HEK293 (cell line): Measurements from ENCODE around the gene DNAH8.

Experiments used
- CTCF ChIA-PET: fragments of 350-600 bp; formaldehyde crosslinking; extraction: SDS; loops from one replicate; lab custom pipeline; 2021; ENCODE audit warnings: antibody characterized with exemption; lab: Yijun Ruan, JAX
- POLR2A ChIA-PET: fragments of 300-600 bp; formaldehyde crosslinking; extraction: SDS; loops from one replicate; lab custom pipeline; 2020; ENCODE audit warnings: antibody characterized with exemption, inconsistent platforms; lab: Yijun Ruan, JAX
- H3K27ac ChIP-seq: fragments of 200-500 bp; sonication (Bioruptor generic); 2 replicates; pipeline ENCODE4 v1.5.1; 2014; ENCODE audit warnings: low read depth, low read length, control low read depth, inconsistent platforms; ENCODE audit errors: extremely low read depth
- H3K36me3 ChIP-seq, 2 experiments: fragments of 200-500 bp in 1 of 2; sonication (Bioruptor generic) in 1 of 2; 1 replicate in 1 of 2; 2 replicates in 1 of 2; pipeline ENCODE4 v1.5.1; 2014 to 2017; ENCODE audit warnings: inconsistent platforms in 2 of 2, low read length in 2 of 2; ENCODE audit not compliant: control insufficient read depth in 2 of 2, insufficient read depth in 1 of 2
- H3K4me1 ChIP-seq: fragments of 200-500 bp; sonication (Bioruptor generic); 2 replicates; pipeline ENCODE4 v1.5.1; 2014; ENCODE audit warnings: mild to moderate bottlenecking, low read length, inconsistent platforms; ENCODE audit not compliant: control insufficient read depth, insufficient read depth
- H3K4me3 ChIP-seq: 2 replicates; pipeline ENCODE4 v1.5.1; 2011; ENCODE audit warnings: low read depth, mild to moderate bottlenecking, control low read depth, low read length, moderate library complexity
- H3K9me3 ChIP-seq: fragments of 200-500 bp; sonication (Bioruptor generic); 2 replicates; pipeline ENCODE4 v1.5.1; 2014; ENCODE audit warnings: low read depth, low read length, inconsistent platforms; ENCODE audit not compliant: control insufficient read depth, insufficient read depth
- KLF17 ChIP-seq: fragments of 450-650 bp; formaldehyde crosslinking; IDR thresholded peaks from 2 replicates; pipeline ENCODE4 v1.5.1; 2016; ENCODE audit warnings: missing biosample characterization, missing genetic modification characterization
- RBAK ChIP-seq: fragments of 450-650 bp; formaldehyde crosslinking; IDR thresholded peaks from 2 replicates; pipeline ENCODE4 v1.5.1; 2016; ENCODE audit warnings: missing biosample characterization, missing genetic modification characterization
- SP7 ChIP-seq: fragments of 450-650 bp; formaldehyde crosslinking; IDR thresholded peaks from 2 replicates; pipeline ENCODE4 v1.5.1; 2016; ENCODE audit warnings: missing biosample characterization, missing genetic modification characterization
- ZBTB1 ChIP-seq: fragments of 450-650 bp; formaldehyde crosslinking; IDR thresholded peaks from 2 replicates; pipeline ENCODE4 v1.5.1; 2016; ENCODE audit warnings: missing biosample characterization, missing genetic modification characterization
- ZBTB20 ChIP-seq: fragments of 450-650 bp; formaldehyde crosslinking; IDR thresholded peaks from 2 replicates; pipeline ENCODE4 v1.5.1; 2016; ENCODE audit warnings: missing biosample characterization, missing genetic modification characterization
- ZFP37 ChIP-seq: fragments of 450-650 bp; formaldehyde crosslinking; IDR thresholded peaks from 2 replicates; pipeline ENCODE4 v1.5.1; 2016; ENCODE audit warnings: missing biosample characterization, missing genetic modification characterization
- ZIC2 ChIP-seq: fragments of 450-650 bp; formaldehyde crosslinking; IDR thresholded peaks from 2 replicates; pipeline ENCODE4 v1.5.1; 2016; ENCODE audit warnings: missing biosample characterization, missing genetic modification characterization
- ZNF138 ChIP-seq: fragments of 450-650 bp; formaldehyde crosslinking; IDR thresholded peaks from 2 replicates; pipeline ENCODE4 v1.5.1; 2016; ENCODE audit warnings: missing biosample characterization, missing genetic modification characterization, borderline replicate concordance
- ZNF140 ChIP-seq: fragments of 450-650 bp; formaldehyde crosslinking; IDR thresholded peaks from 2 replicates; pipeline ENCODE4 v1.5.1; 2016; ENCODE audit warnings: missing biosample characterization, missing genetic modification characterization
- ZNF184 ChIP-seq: fragments of 450-650 bp; IDR thresholded peaks from 2 replicates; pipeline ENCODE4 v1.5.1; 2018; ENCODE audit warnings: missing biosample characterization, mild to moderate bottlenecking, missing genetic modification characterization
- ZNF214 ChIP-seq: fragments of 450-650 bp; formaldehyde crosslinking; IDR thresholded peaks from 2 replicates; pipeline ENCODE4 v1.5.1; 2017; ENCODE audit warnings: missing biosample characterization, mild to moderate bottlenecking, missing genetic modification characterization, borderline replicate concordance
- ZNF513 ChIP-seq: fragments of 450-650 bp; IDR thresholded peaks from 2 replicates; pipeline ENCODE4 v1.5.1; 2018; ENCODE audit warnings: missing biosample characterization, missing genetic modification characterization
- ZNF558 ChIP-seq: fragments of 450-650 bp; formaldehyde crosslinking; IDR thresholded peaks from 2 replicates; pipeline ENCODE4 v1.5.1; 2016; ENCODE audit warnings: missing biosample characterization, missing genetic modification characterization
- ZNF600 ChIP-seq: fragments of 450-650 bp; formaldehyde crosslinking; IDR thresholded peaks from 2 replicates; pipeline ENCODE4 v1.5.1; 2016; ENCODE audit warnings: missing biosample characterization, missing genetic modification characterization
- ZNF658 ChIP-seq: fragments of 450-650 bp; formaldehyde crosslinking; IDR thresholded peaks from 2 replicates; pipeline ENCODE4; 2016; ENCODE audit warnings: missing biosample characterization, missing genetic modification characterization
- ZNF670 ChIP-seq: fragments of 450-650 bp; formaldehyde crosslinking; IDR thresholded peaks from 2 replicates; pipeline ENCODE4 v1.5.1; 2016; ENCODE audit warnings: missing biosample characterization, missing genetic modification characterization, low read depth
- ZNF747 ChIP-seq: fragments of 450-650 bp; formaldehyde crosslinking; IDR thresholded peaks from 2 replicates; pipeline ENCODE4 v1.5.1; 2016; ENCODE audit warnings: missing biosample characterization, missing genetic modification characterization
- ZNF792 ChIP-seq: fragments of 450-650 bp; formaldehyde crosslinking; IDR thresholded peaks from 2 replicates; pipeline ENCODE4 v1.5.1; 2016; ENCODE audit warnings: missing biosample characterization, missing genetic modification characterization
- TF ChIP-seq, protein P1 (sequence below): fragments of 450-650 bp; formaldehyde crosslinking; IDR thresholded peaks from 2 replicates; pipeline ENCODE4; 2016; ENCODE audit warnings: missing biosample characterization, missing genetic modification characterization
- TF ChIP-seq, protein P2 (sequence below): fragments of 450-650 bp; formaldehyde crosslinking; conservative IDR thresholded peaks from 2 replicates; pipeline ENCODE4 v1.5.1; 2016; ENCODE audit warnings: low read depth, missing biosample characterization, missing genetic modification characterization
- TF ChIP-seq, protein P3 (sequence below): fragments of 450-650 bp; formaldehyde crosslinking; IDR thresholded peaks from 2 replicates; pipeline ENCODE4 v1.5.1; 2016; ENCODE audit warnings: missing biosample characterization, missing genetic modification characterization

The DNAH8 gene

DNA sequence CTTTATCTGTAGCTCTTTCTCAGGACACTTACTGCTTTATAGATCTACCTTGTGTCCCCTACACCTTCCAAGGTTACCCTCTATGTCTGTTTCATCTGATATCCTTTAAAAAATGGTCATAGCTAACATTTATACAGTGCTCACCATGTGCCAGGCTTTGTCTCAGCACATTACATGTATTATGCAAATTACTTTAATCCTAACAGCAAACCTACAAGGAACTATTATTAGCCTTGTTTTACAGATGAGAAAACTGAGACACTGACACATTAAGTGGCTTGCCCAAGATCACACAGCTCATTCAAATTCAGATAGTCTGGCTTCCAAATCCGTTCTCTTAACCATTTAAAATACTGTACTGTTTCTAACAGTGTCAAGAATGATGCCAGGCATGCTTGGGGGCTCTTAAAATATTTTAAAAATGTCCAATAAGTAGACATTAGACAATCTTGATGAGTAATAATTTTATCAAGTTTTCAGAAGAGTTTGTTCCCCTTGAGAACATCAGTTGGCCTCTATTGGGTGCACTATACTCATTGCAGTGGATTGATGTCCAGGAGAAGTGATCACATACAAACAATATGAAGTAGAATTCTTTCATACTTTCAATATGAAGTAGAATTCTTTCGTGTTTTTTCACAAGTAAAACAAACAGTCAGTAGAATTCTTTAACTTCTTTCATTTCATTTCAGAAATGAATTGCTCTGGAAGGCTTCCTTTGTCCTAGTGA, 69.6 kb downstream of the DNAH8 start (continued):
- TF ChIP-seq, protein P1, sequence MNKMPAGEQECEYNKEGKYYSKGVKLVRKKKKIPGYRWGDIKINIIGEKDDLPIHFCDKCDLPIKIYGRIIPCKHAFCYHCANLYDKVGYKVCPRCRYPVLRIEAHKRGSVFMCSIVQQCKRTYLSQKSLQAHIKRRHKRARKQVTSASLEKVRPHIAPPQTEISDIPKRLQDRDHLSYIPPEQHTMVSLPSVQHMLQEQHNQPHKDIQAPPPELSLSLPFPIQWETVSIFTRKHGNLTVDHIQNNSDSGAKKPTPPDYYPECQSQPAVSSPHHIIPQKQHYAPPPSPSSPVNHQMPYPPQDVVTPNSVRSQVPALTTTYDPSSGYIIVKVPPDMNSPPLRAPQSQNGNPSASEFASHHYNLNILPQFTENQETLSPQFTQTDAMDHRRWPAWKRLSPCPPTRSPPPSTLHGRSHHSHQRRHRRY = no peak
- no peak for TF ChIP-seq RBAK

DNA sequence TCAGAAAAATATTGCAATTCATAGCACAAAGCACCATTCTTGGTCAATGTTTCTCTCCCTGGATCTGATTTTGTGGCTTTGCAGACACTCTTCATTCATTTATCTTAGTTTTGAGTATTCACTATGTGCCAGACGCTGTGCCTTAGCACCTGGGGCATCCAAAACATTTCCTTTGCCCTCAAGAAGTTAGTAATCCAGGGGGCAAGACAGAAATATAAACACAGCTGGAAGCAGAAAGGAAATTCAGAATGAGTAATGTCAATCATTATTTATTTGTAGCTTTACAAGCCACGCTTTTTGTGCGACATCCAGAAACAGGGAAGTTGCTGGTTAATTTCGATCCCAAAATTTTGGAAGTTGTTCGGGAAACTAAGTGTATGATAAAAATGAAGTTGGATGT, 71.4 kb downstream of the DNAH8 start:
- CTCF ChIA-PET = no interaction called here
- POLR2A ChIA-PET = no interaction called here

DNA sequence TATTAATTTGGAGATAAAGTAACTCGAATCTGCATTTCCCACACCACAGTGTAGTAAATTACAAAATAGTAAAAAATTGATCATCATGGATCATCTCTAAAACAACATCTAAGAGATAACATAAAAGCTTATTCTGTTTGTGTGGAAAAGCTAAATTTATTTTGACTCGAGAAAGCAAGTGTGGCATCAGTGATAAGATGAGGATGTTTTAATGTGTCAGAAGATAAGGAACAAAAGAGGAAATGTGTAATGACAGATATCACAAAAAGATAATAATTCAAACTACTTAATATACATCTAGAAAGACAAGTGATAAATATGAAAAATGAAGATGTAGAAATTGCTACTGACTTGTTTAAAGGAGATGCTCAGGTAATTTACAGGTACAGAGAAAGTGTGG, 74.1 kb downstream of the DNAH8 start:
- Histone ChIP-seq H3K9me3 (no peaks in the 10 kb centered on the region), H3K4me3 (no peak overlapping the region), H3K36me3 (no peaks in the 10 kb centered on the region), H3K27ac (no peak overlapping the region), H3K4me1 (no peaks in the 10 kb centered on the region)
- ChIA-PET POLR2A (no interaction called here), CTCF (interaction anchor here (0.7 to 3.2 kb wide), 2 partner anchors 14 to 16 kb away, joined by 3 to 21 read pairs; no protein-coding TSS in a partner anchor)
- no peak for TF ChIP-seq ZNF670 (tag by site-specific recombination)
- TF ChIP-seq, protein P2, sequence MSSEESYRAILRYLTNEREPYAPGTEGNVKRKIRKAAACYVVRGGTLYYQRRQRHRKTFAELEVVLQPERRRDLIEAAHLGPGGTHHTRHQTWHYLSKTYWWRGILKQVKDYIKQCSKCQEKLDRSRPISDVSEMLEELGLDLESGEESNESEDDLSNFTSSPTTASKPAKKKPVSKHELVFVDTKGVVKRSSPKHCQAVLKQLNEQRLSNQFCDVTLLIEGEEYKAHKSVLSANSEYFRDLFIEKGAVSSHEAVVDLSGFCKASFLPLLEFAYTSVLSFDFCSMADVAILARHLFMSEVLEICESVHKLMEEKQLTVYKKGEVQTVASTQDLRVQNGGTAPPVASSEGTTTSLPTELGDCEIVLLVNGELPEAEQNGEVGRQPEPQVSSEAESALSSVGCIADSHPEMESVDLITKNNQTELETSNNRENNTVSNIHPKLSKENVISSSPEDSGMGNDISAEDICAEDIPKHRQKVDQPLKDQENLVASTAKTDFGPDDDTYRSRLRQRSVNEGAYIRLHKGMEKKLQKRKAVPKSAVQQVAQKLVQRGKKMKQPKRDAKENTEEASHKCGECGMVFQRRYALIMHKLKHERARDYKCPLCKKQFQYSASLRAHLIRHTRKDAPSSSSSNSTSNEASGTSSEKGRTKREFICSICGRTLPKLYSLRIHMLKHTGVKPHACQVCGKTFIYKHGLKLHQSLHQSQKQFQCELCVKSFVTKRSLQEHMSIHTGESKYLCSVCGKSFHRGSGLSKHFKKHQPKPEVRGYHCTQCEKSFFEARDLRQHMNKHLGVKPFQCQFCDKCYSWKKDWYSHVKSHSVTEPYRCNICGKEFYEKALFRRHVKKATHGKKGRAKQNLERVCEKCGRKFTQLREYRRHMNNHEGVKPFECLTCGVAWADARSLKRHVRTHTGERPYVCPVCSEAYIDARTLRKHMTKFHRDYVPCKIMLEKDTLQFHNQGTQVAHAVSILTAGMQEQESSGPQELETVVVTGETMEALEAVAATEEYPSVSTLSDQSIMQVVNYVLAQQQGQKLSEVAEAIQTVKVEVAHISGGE = no peak
- TF ChIP-seq ZNF513 (tag by site-specific recombination) = no peak
- no peak for TF ChIP-seq ZNF792 (tag by site-specific recombination)

More for the DNA sequence above, 71.4 kb downstream of the DNAH8 start:
- no peak for TF ChIP-seq RBAK
- TF ChIP-seq ZNF658 (tag by site-specific recombination) = no peak
- TF ChIP-seq, protein P2 = no peak
- TF ChIP-seq ZFP37 = no peak
- TF ChIP-seq ZNF184 (tag by site-specific recombination) = no peak
- no peak for TF ChIP-seq ZNF214 (tag by site-specific recombination)
- no peak for TF ChIP-seq ZBTB1 (tag by site-specific recombination)
- TF ChIP-seq ZNF600 (tag by site-specific recombination) = no peak
- TF ChIP-seq SP7 (tag by site-specific recombination) = no peak
- TF ChIP-seq ZNF747 = no peak
- no peak for TF ChIP-seq KLF17 (tag by site-specific recombination)
- no peak for TF ChIP-seq ZNF140 (tag by site-specific recombination)
- no peak for TF ChIP-seq ZNF558 (tag by site-specific recombination)
- no peak for TF ChIP-seq ZNF138
- no peak for TF ChIP-seq ZIC2
- TF ChIP-seq, protein P3, sequence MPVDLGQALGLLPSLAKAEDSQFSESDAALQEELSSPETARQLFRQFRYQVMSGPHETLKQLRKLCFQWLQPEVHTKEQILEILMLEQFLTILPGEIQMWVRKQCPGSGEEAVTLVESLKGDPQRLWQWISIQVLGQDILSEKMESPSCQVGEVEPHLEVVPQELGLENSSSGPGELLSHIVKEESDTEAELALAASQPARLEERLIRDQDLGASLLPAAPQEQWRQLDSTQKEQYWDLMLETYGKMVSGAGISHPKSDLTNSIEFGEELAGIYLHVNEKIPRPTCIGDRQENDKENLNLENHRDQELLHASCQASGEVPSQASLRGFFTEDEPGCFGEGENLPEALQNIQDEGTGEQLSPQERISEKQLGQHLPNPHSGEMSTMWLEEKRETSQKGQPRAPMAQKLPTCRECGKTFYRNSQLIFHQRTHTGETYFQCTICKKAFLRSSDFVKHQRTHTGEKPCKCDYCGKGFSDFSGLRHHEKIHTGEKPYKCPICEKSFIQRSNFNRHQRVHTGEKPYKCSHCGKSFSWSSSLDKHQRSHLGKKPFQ (tag by site-specific recombination) = no peak
- TF ChIP-seq ZBTB20 (tag by site-specific recombination) = no peak
- no peaks in the 10 kb centered on the region for H3K9me3 ChIP-seq
- H3K27ac ChIP-seq = no peak overlapping the region
- no peaks in the 10 kb centered on the region for H3K36me3 ChIP-seq
- H3K4me3 ChIP-seq = no peak overlapping the region
- H3K4me1 ChIP-seq = peaks cover 7% of the 10 kb centered on the region; the same call in 1 of the 2 replicates
